GM12878 (cell line): ENCODE data around the gene SPAG6. TPM values are rescaled to one million over a fixed set of nuclear protein-coding genes. Genes with fewer than 3 reads are reported as not detected.

Experiments
- ATAC-seq: fragments of 200-7000 bp; cut with Tn5 transposase; 3 replicates; pipeline ENCODE4 v1.9.1; 2020; ENCODE audit warnings: mild to moderate bottlenecking, moderate library complexity
- BruUV-seq: library from RNA; stranded (reverse); fragments of 400-500 nt; replicated peaks from 2 replicates; lab custom pipeline; 2021; lab: Mats Ljungman, UMichigan
- CTCF ChIA-PET: fragments of 300-600 bp; sonication (Branson Sonifier 250); formaldehyde crosslinking; extraction: SDS; loops from one replicate; lab custom pipeline; 2021; ENCODE audit warnings: inconsistent platforms; lab: Yijun Ruan, JAX
- POLR2A ChIA-PET: fragments of 350-600 bp; formaldehyde crosslinking; extraction: SDS; loops from one replicate; lab custom pipeline; 2021; ENCODE audit warnings: inconsistent platforms; lab: Charles Lee
- RAD21 ChIA-PET: fragments of 300-600 bp; sonication (Branson Sonifier 250); formaldehyde crosslinking; loops from one replicate; lab custom pipeline; 2023; ENCODE audit warnings: antibody characterized with exemption; ENCODE audit not compliant: unreplicated experiment; lab: Charles Lee
- SMC1A ChIA-PET: fragments of 300-600 bp; sonication (Branson Sonifier 250); formaldehyde crosslinking; loops from one replicate; lab custom pipeline; 2023; ENCODE audit not compliant: unreplicated experiment, uncharacterized antibody; lab: Charles Lee
- DNase-seq: peaks from one replicate; pipeline ENCODE4 v3.0.0-alpha.2; 2011; ENCODE audit warnings: low read depth, low spot score
- FAIRE-seq: peaks from 3 replicates; lab custom pipeline; 2011; peaks lifted over from hg19 to GRCh38; lab: Jason Lieb, UNC
- H2AFZ ChIP-seq: 2 replicates; pipeline ENCODE4 v1.6.0; 2011; ENCODE audit warnings: low read depth, low read length, control low read depth; ENCODE audit not compliant: control insufficient read depth
- H3K27ac ChIP-seq: 2 replicates; pipeline ENCODE4 v1.5.1; 2011; ENCODE audit warnings: control low read depth; ENCODE audit not compliant: control insufficient read depth, insufficient read depth
- H3K27me3 ChIP-seq, 2 experiments: replicated peaks in 1 of 2; 2 replicates each; pipeline versions ENCODE4 v1.6.0 to v1.6.1; 2011; ENCODE audit warnings: low read length in 1 of 2; ENCODE audit not compliant: control insufficient read depth in 2 of 2, insufficient read depth in 2 of 2
- H3K36me3 ChIP-seq, 2 experiments: 2 replicates each; pipeline ENCODE4 v1.5.1; 2011; ENCODE audit warnings: low read length in 1 of 2; ENCODE audit not compliant: control insufficient read depth in 2 of 2, insufficient read depth in 2 of 2
- H3K4me1 ChIP-seq: 2 replicates; pipeline ENCODE4 v1.6.1; 2011; ENCODE audit warnings: mild to moderate bottlenecking, low read length, moderate library complexity, mixed read lengths; ENCODE audit not compliant: control insufficient read depth, insufficient read depth
- H3K4me2 ChIP-seq: 2 replicates; pipeline ENCODE4 v1.6.0; 2011; ENCODE audit warnings: control low read depth; ENCODE audit not compliant: control insufficient read depth, insufficient read depth
- H3K4me3 ChIP-seq: fragments of 200-600 bp; sonication (generic); 2 replicates; pipeline ENCODE4 v1.5.1; 2016
- H3K79me2 ChIP-seq: 2 replicates; pipeline ENCODE4 v1.6.0; 2011; ENCODE audit warnings: low read length; ENCODE audit not compliant: control insufficient read depth, insufficient read depth
- H3K9ac ChIP-seq: 2 replicates; pipeline ENCODE4 v1.8.0; 2011; ENCODE audit warnings: low read length, control low read depth, mixed read lengths; ENCODE audit not compliant: control insufficient read depth, insufficient read depth
- H3K9me3 ChIP-seq: replicated peaks from 3 replicates; pipeline ENCODE4 v1.5.1; 2011; ENCODE audit warnings: mild to moderate bottlenecking, low read length; ENCODE audit not compliant: control insufficient read depth, insufficient read depth
- H4K20me1 ChIP-seq: 2 replicates; pipeline ENCODE4 v1.6.0; 2011; ENCODE audit not compliant: control insufficient read depth, insufficient read depth
- CREB1 ChIP-seq: IDR thresholded peaks from 2 replicates; pipeline ENCODE4 v1.6.1; 2012; ENCODE audit warnings: low read depth, mild to moderate bottlenecking, inconsistent platforms
- FOXK2 ChIP-seq: fragments of 450-650 bp; IDR thresholded peaks from 2 replicates; pipeline ENCODE4 v1.6.1; 2017; ENCODE audit warnings: mild to moderate bottlenecking, moderate library complexity
- JUNB ChIP-seq: IDR thresholded peaks from 2 replicates; pipeline ENCODE4 v1.6.1; 2016; ENCODE audit warnings: antibody characterized with exemption, mild to moderate bottlenecking
- POLR2A ChIP-seq: IDR thresholded peaks from 2 replicates; pipeline ENCODE4 v1.6.1; 2011; ENCODE audit warnings: low read depth, mild to moderate bottlenecking, low read length
- RUNX3 ChIP-seq: IDR thresholded peaks from 2 replicates; pipeline ENCODE4 v1.6.1; 2012; ENCODE audit warnings: low read length, inconsistent platforms
- TAF1 ChIP-seq: IDR thresholded peaks from 2 replicates; pipeline ENCODE4 v1.6.1; 2011; ENCODE audit warnings: mild to moderate bottlenecking, low read depth, low read length, borderline replicate concordance
- ZBTB4 ChIP-seq: fragments of 450-650 bp; formaldehyde crosslinking; IDR thresholded peaks from 2 replicates; pipeline ENCODE4 v1.4.0; 2022; ENCODE audit warnings: mild to moderate bottlenecking, moderate library complexity
- ZNF592 ChIP-seq: fragments of 450-650 bp; IDR thresholded peaks from 2 replicates; pipeline ENCODE4 v1.6.1; 2017; ENCODE audit warnings: mild to moderate bottlenecking, moderate library complexity
- WGBS: methylation state at CpG from one replicate; pipeline ENCODE4 v1.1.6; 2016; ENCODE audit warnings: low lambda C conversion rate; ENCODE audit not compliant: insufficient replicate concordance, insufficient coverage; ENCODE audit errors: missing lambda C conversion rate; 5-methylcytosine and 5-hydroxymethylcytosine counted together
- in situ Hi-C: fragments of 300-500 bp; cut with MboI; formaldehyde crosslinking; loops from 9 replicates; pipeline ENCODE4 v1.14.3; 2018; ENCODE audit warnings: mixed read lengths
- intact Hi-C: fragments of 100-400 bp; cut with micrococcal nuclease; formaldehyde crosslinking; loops from one replicate; pipeline ENCODE4 v1.14.2; 2022; ENCODE audit not compliant: unreplicated experiment
- polyA plus RNA-seq, 11 experiments: library from polyadenylated mRNA; depleted of rRNA in 4 of 11; unstranded in 6 of 11; stranded (reverse) in 5 of 11; fragments of >200 nt; fragmentation: Nextera tagmentation in 4 of 11; fragmentation: Illumina TruSeq in 1 of 11; extraction: Ambion mirVana in 4 of 11; extraction: Trizol in 1 of 11; gene quantifications; 1 replicate in 1 of 11; 2 replicates in 10 of 11; pipeline versions ENCODE4 v1.2.1 to v1.2.3, GENCODE V29; 2011 to 2016; ENCODE audit warnings: inconsistent platforms in 2 of 11, missing spikeins in 2 of 11, low read depth in 1 of 11
- total RNA-seq, 4 experiments: library from RNA; depleted of rRNA in 3 of 4; stranded (reverse); fragments of >200 nt in 3 of 4; fragmentation: Illumina TruSeq in 1 of 4; extraction: Trizol in 1 of 4; gene quantifications; 2 replicates each; pipeline versions ENCODE4 v1.2.1 to v1.2.3, GENCODE V29; 2013 to 2021

SPAG6 gene
- total and polyA plus RNA-seq, 10 of the 15 experiments (the other 5 are each of a cell fraction or from before 2014, with no cell fraction given): 0.13 to 0.99 (median 0.40) TPM; not detected in 1

- FAIRE-seq: no peak
- Histone ChIP-seq H3K9me3 (no peaks in the 10 kb centered on the region), H2AFZ (no peak overlapping the region), H3K36me3 (no peaks in the 10 kb centered on the region), H3K4me2 (no peak overlapping the region), H3K79me2 (peaks cover 2% of the 10 kb centered on the region), H3K4me1 (peaks cover 14% of the 10 kb centered on the region), H3K27ac (no peak overlapping the region), H4K20me1 (no peaks in the 10 kb centered on the region), H3K9ac (no peak overlapping the region), H3K4me3 (no peak overlapping the region), H3K27me3 (no peaks in the 10 kb centered on the region; a peak in 1 of 4 replicates)
- ChIA-PET RAD21 (no interaction called here), SMC1A (no interaction called here), CTCF (no interaction called here), POLR2A (no interaction called here)
- no peak for ATAC-seq
- 0% methylated on average over 2 of the region's 2 CpGs for WGBS
- in situ Hi-C loops (loop anchor here (10.0 kb wide), 1 partner anchor 429 kb away; the partner anchor contains the start of gene DNAJC1), intact Hi-C loops (loop anchor here (10.0 kb wide), 1 partner anchor 179 kb away; no protein-coding TSS in a partner anchor)
- BruUV-seq: no TSS peak
- DNase-seq: no peak
- no peak for TF ChIP-seq FOXK2
- TF ChIP-seq POLR2A: no peak
- no peak for TF ChIP-seq ZBTB4
- TF ChIP-seq TAF1: no peak
- peak; percentile 7; the same call in 1 of the 2 replicates for TF ChIP-seq RUNX3
- peak; percentile 22 for TF ChIP-seq JUNB
- no peak for TF ChIP-seq ZNF592
- peak; percentile 53; the same call in 1 of the 2 replicates for TF ChIP-seq CREB1
Observed at GRCh38 chr10:22433875-22434274, 88.6 kb downstream of the SPAG6 start.
